Panc1 (cell line): Measurements from ENCODE around the gene SRPK1. TPM values are rescaled to one million over a fixed set of nuclear protein-coding genes. Genes with fewer than 3 reads are reported as not detected.

Experiments
- ATAC-seq: fragments of 200-7000 bp; cut with Tn5 transposase; 2 replicates; pipeline ENCODE4 v1.9.1; 2020; ENCODE audit warnings: mild to moderate bottlenecking, moderate library complexity
- BruUV-seq: library from RNA; stranded (reverse); fragments of 400-500 nt; replicated peaks from 2 replicates; lab custom pipeline; 2021; lab: Mats Ljungman, UMichigan
- CTCF ChIA-PET: fragments of 300-600 bp; sonication (Branson Sonifier 250); formaldehyde crosslinking; loops from one replicate; lab custom pipeline; 2022; ENCODE audit warnings: antibody characterized with exemption; lab: Charles Lee
- POLR2A ChIA-PET: fragments of 300-600 bp; sonication (Branson Sonifier 250); formaldehyde crosslinking; loops from one replicate; lab custom pipeline; 2022; ENCODE audit warnings: antibody characterized with exemption; lab: Charles Lee
- DNase-seq: peaks from one replicate; pipeline ENCODE4 v3.0.0-alpha.2; 2010; ENCODE audit warnings: low read depth, low spot score
- H3K27ac ChIP-seq: 2 replicates; pipeline ENCODE4 v1.5.1; 2011; ENCODE audit warnings: mild to moderate bottlenecking, low read length, inconsistent platforms
- H3K27me3 ChIP-seq: fragments of 200-500 bp; sonication (Bioruptor generic); 2 replicates; pipeline ENCODE4 v1.6.0; 2014; ENCODE audit warnings: low read length, inconsistent platforms; ENCODE audit not compliant: control insufficient read depth, insufficient read depth
- H3K36me3 ChIP-seq: fragments of 200-500 bp; sonication (Bioruptor generic); 2 replicates; pipeline ENCODE4 v1.5.1; 2014; ENCODE audit warnings: inconsistent platforms, mild to moderate bottlenecking, low read length, moderate library complexity; ENCODE audit not compliant: control insufficient read depth, insufficient read depth
- H3K4me1 ChIP-seq: 2 replicates; pipeline ENCODE4 v1.5.1; 2011; ENCODE audit warnings: inconsistent platforms, mild to moderate bottlenecking, low read length, moderate library complexity; ENCODE audit not compliant: control insufficient read depth, insufficient read depth
- H3K4me3 ChIP-seq, 2 experiments: 2 replicates each; pipeline ENCODE4 v1.5.1; 2011 to 2012; ENCODE audit warnings: low read depth in 2 of 2, low read length in 2 of 2, mild to moderate bottlenecking in 2 of 2, inconsistent platforms in 1 of 2, moderate library complexity in 1 of 2
- H3K9me3 ChIP-seq: fragments of 200-500 bp; sonication (Bioruptor generic); 2 replicates; pipeline ENCODE4 v1.5.1; 2014; ENCODE audit warnings: low read depth, mild to moderate bottlenecking, inconsistent platforms, low read length, moderate library complexity; ENCODE audit not compliant: control insufficient read depth, insufficient read depth
- CTCF ChIP-seq: fragments of 450-650 bp; IDR thresholded peaks from 2 replicates; pipeline ENCODE4 v1.5.1; 2017; ENCODE audit warnings: mild to moderate bottlenecking
- POLR2AphosphoS5 ChIP-seq: IDR thresholded peaks from 2 replicates; pipeline ENCODE4 v1.6.1; 2012; ENCODE audit warnings: mild to moderate bottlenecking, low read depth, low read length, moderate library complexity
- REST ChIP-seq, 2 experiments: IDR thresholded peaks; 2 replicates each; pipeline ENCODE4 v1.6.1; 2011 to 2012; ENCODE audit warnings: low read depth in 2 of 2, control low read depth in 1 of 2, low read length in 1 of 2, mild to moderate bottlenecking in 1 of 2, moderate library complexity in 1 of 2; ENCODE audit not compliant: insufficient read depth in 1 of 2
- SIN3A ChIP-seq: IDR thresholded peaks from 2 replicates; pipeline ENCODE4 v1.6.1; 2012; ENCODE audit warnings: low read depth, mild to moderate bottlenecking, low read length, moderate library complexity, borderline replicate concordance; ENCODE audit not compliant: insufficient read depth
- TCF7L2 ChIP-seq: IDR thresholded peaks from 2 replicates; pipeline ENCODE4 v1.6.1; 2011; ENCODE audit warnings: mild to moderate bottlenecking, low read depth, low read length, inconsistent platforms
- in situ Hi-C: cut with HindIII; loops from 2 replicates; pipeline ENCODE4 v1.10.0; 2016; ENCODE audit warnings: low sequenced_read_pairs, low pct_unique_long_range_greater_than_20kb
- intact Hi-C: fragments of 100-400 bp; cut with micrococcal nuclease; formaldehyde crosslinking; loops from one replicate; pipeline ENCODE4 v1.10.0; 2022; ENCODE audit not compliant: unreplicated experiment
- total RNA-seq: library from RNA; stranded (reverse); gene quantifications from one replicate; pipeline ENCODE4 v1.2.1, GENCODE V29; 2021; ENCODE audit not compliant: unreplicated experiment

SRPK1 gene
- total RNA-seq, 1 experiment from 2014 or later, result 68.3 TPM

- no TSS peak for BruUV-seq
- H3K27ac ChIP-seq, result no peak overlapping the region
- in situ Hi-C loops, result no loop called here
- intact Hi-C loops, result no loop called here
- peaks cover 10% of the 10 kb centered on the region for H3K4me1 ChIP-seq
- ChIA-PET CTCF (interaction anchor here (0.7 kb wide), 2 partner anchors 133 to 213 kb away, joined by 5 to 6 read pairs; no protein-coding TSS in a partner anchor), POLR2A (no interaction called here)
- peaks cover 3% of the 10 kb centered on the region for H3K36me3 ChIP-seq
- H3K9me3 ChIP-seq, result no peaks in the 10 kb centered on the region
- no peak overlapping the region for H3K4me3 ChIP-seq
- DNase-seq, result no peak
- ATAC-seq, result no peak
- H3K27me3 ChIP-seq, result no peaks in the 10 kb centered on the region
- TF ChIP-seq SIN3A, result no peak
- no peak for TF ChIP-seq REST (IDR thresholded peaks at IDR 0.05; ENCODE audit: insufficient read depth in 1 of 2, low read depth in 2 of 2, low read length in 1 of 2)
- no peak for TF ChIP-seq POLR2AphosphoS5
- TF ChIP-seq TCF7L2, result no peak
- no peak for TF ChIP-seq CTCF
These were observed 3.2 kb upstream of the SRPK1 start for GRCh38 chr6:35924146-35924545.

- no peaks in the 10 kb centered on the region for H3K9me3 ChIP-seq
- no peak for DNase-seq
- peaks cover 27% of the 10 kb centered on the region for H3K4me1 ChIP-seq
- no TSS peak for BruUV-seq
- H3K4me3 ChIP-seq, result peak overlapping the region; percentile 84 to 87
- no peaks in the 10 kb centered on the region for H3K27me3 ChIP-seq
- in situ Hi-C loops (no loop called here), intact Hi-C loops (no loop called here)
- CTCF ChIA-PET, result no interaction called here
- peaks cover 5% of the 10 kb centered on the region for H3K36me3 ChIP-seq
- no peak for TF ChIP-seq POLR2AphosphoS5
- no peak for TF ChIP-seq TCF7L2
- TF ChIP-seq CTCF, result no peak
- no peak for TF ChIP-seq REST (IDR thresholded peaks at IDR 0.05; ENCODE audit: insufficient read depth in 1 of 2, low read depth in 2 of 2, low read length in 1 of 2)
- TF ChIP-seq SIN3A, result no peak
- peak overlapping the region; percentile 97 for H3K27ac ChIP-seq
- no peak for ATAC-seq
- POLR2A ChIA-PET, result interaction anchor here (0.6 kb wide), 1 partner anchor 82 kb away, joined by 4 read pairs; no protein-coding TSS in a partner anchor
These were observed 1.2 kb upstream of the SRPK1 start for GRCh38 chr6:35922139-35922554.
